Esophagus muscularis mucosa (tissue), 3 donors: ENCODE results near the gene CCDC184.
"Not testable (repeated sequence)": the region's sequence is repeated elsewhere in the genome, so short reads cannot be mapped to it uniquely, and the experiment has no call there.

ENCODE experiments used
- CTCF ChIP-seq, 3 experiments: fragments of 200-600 bp in 2 of 3; fragments of 450-650 bp in 1 of 3; sonication (generic) in 2 of 3; IDR thresholded peaks; one replicate each; pipeline ENCODE4 v1.5.1; 2017 to 2019; ENCODE audit warnings: antibody characterized with exemption in 3 of 3, mild to moderate bottlenecking in 2 of 3, moderate library complexity in 1 of 3
- POLR2A ChIP-seq: fragments of 450-650 bp; IDR thresholded peaks from one replicate; pipeline ENCODE4 v1.6.1; 2017; ENCODE audit warnings: antibody characterized with exemption, moderate library complexity, mild to moderate bottlenecking, low read depth

GRCh38 chr12:48231169-48231958 is 47.9 kb downstream of the CCDC184 start:
- not testable (repeated sequence) for TF ChIP-seq CTCF (IDR thresholded peaks at IDR 0.05); POLR2A
